HG02759 (cell line): ENCODE measurements around the gene PDCD7.
"Not testable (repeated sequence)": the region's sequence is repeated elsewhere in the genome, so short reads cannot be mapped to it uniquely, and the experiment has no call there.

Experiments used
- ATAC-seq: cut with Tn5 transposase; IDR thresholded peaks from one replicate; pipeline ENCODE4 v1.9.1; 2021; ENCODE audit warnings: mild to moderate bottlenecking, moderate library complexity; ENCODE audit not compliant: unreplicated experiment

Gene PDCD7

GRCh38 chr15:65133548-65134200 lies at the start of gene PDCD7:
Gene PDCD7 (minus strand): TSS chr15:65133808. CDS start chr15:65133781, 27 bp downstream.
- ATAC-seq: peak; percentile 91

- ATAC-seq: no peak
Observed at GRCh38 chr15:65182538-65182937, 48.9 kb upstream of the PDCD7 start.

GRCh38 chr15:65181582-65182353 lies 48.2 kb upstream of the PDCD7 start:
- not testable (repeated sequence) for ATAC-seq

GRCh38 chr15:65180167-65180566 lies 46.6 kb upstream of the PDCD7 start:
- no peak for ATAC-seq

- no peak for ATAC-seq
Observed at GRCh38 chr15:65177901-65178300, 44.3 kb upstream of the PDCD7 start.

GRCh38 chr15:65176056-65176455 lies 42.4 kb upstream of the PDCD7 start:
- ATAC-seq: no peak

GRCh38 chr15:65175511-65175910 lies 41.9 kb upstream of the PDCD7 start:
- ATAC-seq: no peak

GRCh38 chr15:65174509-65174908 lies 40.9 kb upstream of the PDCD7 start:
- no peak for ATAC-seq

- ATAC-seq: no peak
Observed at GRCh38 chr15:65172531-65172930, 38.9 kb upstream of the PDCD7 start.

- ATAC-seq: no peak
Observed at GRCh38 chr15:65171428-65171827, 37.8 kb upstream of the PDCD7 start.

- ATAC-seq: no peak
Observed at GRCh38 chr15:65165875-65166274, 32.3 kb upstream of the PDCD7 start.

- ATAC-seq: no peak
Observed at GRCh38 chr15:65164139-65164538, 30.5 kb upstream of the PDCD7 start.

- no peak for ATAC-seq
Observed at GRCh38 chr15:65163041-65163440, 29.4 kb upstream of the PDCD7 start.

- no peak for ATAC-seq
Observed at GRCh38 chr15:65156692-65157091, 23.1 kb upstream of the PDCD7 start.

- no peak for ATAC-seq
Observed at GRCh38 chr15:65154720-65155119, 21.1 kb upstream of the PDCD7 start.

GRCh38 chr15:65147902-65148301 lies 14.3 kb upstream of the PDCD7 start:
- ATAC-seq: no peak

- ATAC-seq: no peak
Observed at GRCh38 chr15:65146438-65146837, 12.8 kb upstream of the PDCD7 start.

GRCh38 chr15:65138631-65139030 lies 5.0 kb upstream of the PDCD7 start:
- not testable (repeated sequence) for ATAC-seq

- ATAC-seq: not testable (repeated sequence)
Observed at GRCh38 chr15:65137893-65138292, 4.3 kb upstream of the PDCD7 start.

GRCh38 chr15:65137089-65137488 lies 3.5 kb upstream of the PDCD7 start:
- ATAC-seq: not testable (repeated sequence)

GRCh38 chr15:65134538-65134937 lies 930 bp upstream of the PDCD7 start:
- ATAC-seq: no peak

- peak; percentile 47 for ATAC-seq
Observed at GRCh38 chr15:65132878-65133547, 595 bp downstream of the PDCD7 start.
